ENCODE results near the gene ZFAND3. TPM values are rescaled to one million over a fixed set of nuclear protein-coding genes. Genes with fewer than 3 reads are reported as not detected.

Gene ZFAND3
- total RNA-seq, 4 donors from 2014 or later = 30.5 to 57.4 (median 53.3) TPM

- Histone ChIP-seq H3K27me3 (no peaks in the 10 kb centered on the region), H3K9me3 (no peaks in the 10 kb centered on the region), H3K36me3 (no peaks in the 10 kb centered on the region), H3K27ac (no peak overlapping the region), H3K4me3 (no peak overlapping the region), H3K4me1 (no peaks in the 10 kb centered on the region)
- DNase-seq = no peak
- TF ChIP-seq POLR2A (IDR thresholded peaks at IDR 0.05) (no peak), CTCF (IDR thresholded peaks at IDR 0.05) (no peak)
These were observed 78.4 kb downstream of the ZFAND3 start for GRCh38 chr6:37897818-37898515.

- Histone ChIP-seq H3K27me3 (no peaks in the 10 kb centered on the region), H3K27ac (no peak overlapping the region), H3K4me1 (no peaks in the 10 kb centered on the region), H3K9me3 (no peaks in the 10 kb centered on the region), H3K4me3 (no peak overlapping the region), H3K36me3 (no peaks in the 10 kb centered on the region)
- no peak for DNase-seq
- TF ChIP-seq CTCF (IDR thresholded peaks at IDR 0.05) (no peak), POLR2A (IDR thresholded peaks at IDR 0.05) (no peak)
These were observed 84.1 kb downstream of the ZFAND3 start for GRCh38 chr6:37903351-37904340.

GRCh38 chr6:37904590-37904989 lies 85.1 kb downstream of the ZFAND3 start:
- TF ChIP-seq POLR2A (IDR thresholded peaks at IDR 0.05) (no peak), CTCF (IDR thresholded peaks at IDR 0.05) (no peak)
- H3K4me1 ChIP-seq = no peaks in the 10 kb centered on the region
- H3K9me3 ChIP-seq = no peaks in the 10 kb centered on the region
- no peak overlapping the region for H3K4me3 ChIP-seq
- H3K36me3 ChIP-seq = no peaks in the 10 kb centered on the region
- no peak overlapping the region for H3K27ac ChIP-seq
- DNase-seq = no peak
- no peaks in the 10 kb centered on the region for H3K27me3 ChIP-seq

- Histone ChIP-seq H3K9me3 (no peaks in the 10 kb centered on the region), H3K27ac (no peak overlapping the region), H3K4me3 (no peak overlapping the region), H3K36me3 (no peaks in the 10 kb centered on the region), H3K4me1 (no peaks in the 10 kb centered on the region), H3K27me3 (no peaks in the 10 kb centered on the region)
- no peak for DNase-seq
- TF ChIP-seq CTCF (IDR thresholded peaks at IDR 0.05) (no peak), POLR2A (IDR thresholded peaks at IDR 0.05) (no peak)
These were observed 86.6 kb downstream of the ZFAND3 start for GRCh38 chr6:37906121-37906520.

GRCh38 chr6:37910998-37911397 lies 91.5 kb downstream of the ZFAND3 start:
- Histone ChIP-seq H3K4me1 (peaks cover 0 to 12% (median 0%) of the 10 kb centered on the region in 4 donors), H3K36me3 (no peaks in the 10 kb centered on the region), H3K27me3 (no peaks in the 10 kb centered on the region), H3K27ac (no peak overlapping the region), H3K4me3 (no peak overlapping the region), H3K9me3 (no peaks in the 10 kb centered on the region)
- DNase-seq = no peak
- TF ChIP-seq CTCF (IDR thresholded peaks at IDR 0.05) = no peak
- TF ChIP-seq POLR2A (IDR thresholded peaks at IDR 0.05) = no peak

All from Peyer's patch (tissue), 4 donors.